Fibroblast of lung (primary cell): ENCODE measurements around the gene TIMP2. TPM values are rescaled to one million over a fixed set of nuclear protein-coding genes. Genes with fewer than 3 reads are reported as not detected.

ENCODE experiments used
- DNase-seq, 2 donors: peaks; one replicate each; pipeline versions ENCODE4 v3.0.0 to v3.0.0-alpha.2; 2010; ENCODE audit warnings: low read depth in 2 of 2
- H2AFZ ChIP-seq: 2 replicates; pipeline ENCODE4 v1.5.1; 2012; ENCODE audit warnings: low read length, control low read depth, inconsistent platforms
- H3K27ac ChIP-seq: 2 replicates; pipeline ENCODE4 v1.5.1; 2011; ENCODE audit warnings: low read length, control low read depth; ENCODE audit not compliant: insufficient read depth
- H3K27me3 ChIP-seq: 2 replicates; pipeline ENCODE4 v1.5.1; 2011; ENCODE audit warnings: mild to moderate bottlenecking, low read length; ENCODE audit not compliant: control insufficient read depth, insufficient read depth
- H3K36me3 ChIP-seq: 2 replicates; pipeline ENCODE4 v1.5.1; 2011; ENCODE audit warnings: low read length; ENCODE audit not compliant: control insufficient read depth, insufficient read depth
- H3K4me1 ChIP-seq: 2 replicates; pipeline ENCODE4 v1.5.1; 2011; ENCODE audit warnings: low read length; ENCODE audit not compliant: control insufficient read depth, insufficient read depth; ENCODE audit errors: extremely low read depth
- H3K4me2 ChIP-seq: 2 replicates; pipeline ENCODE4 v1.5.1; 2011; ENCODE audit warnings: low read length, control low read depth; ENCODE audit not compliant: insufficient read depth; ENCODE audit errors: extremely low read depth
- H3K4me3 ChIP-seq, 4 experiments: fragments of 200-600 bp in 1 of 4; sonication (generic) in 1 of 4; replicated peaks in 1 of 4; 2 replicates each; pipeline ENCODE4 v1.5.1; 2011 to 2016; ENCODE audit warnings: low read length in 4 of 4, low read depth in 3 of 4, mild to moderate bottlenecking in 3 of 4, control low read depth in 2 of 4, inconsistent platforms in 1 of 4, mixed read lengths in 1 of 4; ENCODE audit not compliant: insufficient read depth in 1 of 4; ENCODE audit errors: control extremely low read depth in 1 of 4
- H3K79me2 ChIP-seq: 2 replicates; pipeline ENCODE4 v1.5.1; 2012; ENCODE audit warnings: mild to moderate bottlenecking, low read length, inconsistent platforms; ENCODE audit not compliant: control insufficient read depth, insufficient read depth
- H3K9ac ChIP-seq: 2 replicates; pipeline ENCODE4 v1.5.1; 2011; ENCODE audit warnings: mild to moderate bottlenecking, low read length, control low read depth; ENCODE audit not compliant: insufficient read depth
- H3K9me3 ChIP-seq: 2 replicates; pipeline ENCODE4 v1.5.1; 2012; ENCODE audit warnings: low read depth, low read length; ENCODE audit not compliant: control insufficient read depth, insufficient read depth
- H4K20me1 ChIP-seq: 2 replicates; pipeline ENCODE4 v1.5.1; 2011; ENCODE audit warnings: low read length; ENCODE audit not compliant: control insufficient read depth, insufficient read depth; ENCODE audit errors: extremely low read depth
- CTCF ChIP-seq, 2 donors: IDR thresholded peaks in 1 of 2; conservative IDR thresholded peaks in 1 of 2; 1 replicate in 1 of 2; 2 replicates in 1 of 2; pipeline ENCODE4 v1.5.1; 2011 to 2012; ENCODE audit warnings: low read length in 2 of 2, control low read depth in 1 of 2, inconsistent platforms in 1 of 2, low read depth in 1 of 2, mild to moderate bottlenecking in 1 of 2
- EZH2 ChIP-seq: IDR thresholded peaks from 2 replicates; pipeline ENCODE4 v1.5.1; 2012; ENCODE audit warnings: low read length, control low read depth, mild to moderate bottlenecking; ENCODE audit errors: missing control alignments
- polyA plus RNA-seq, 2 donors: library from polyadenylated mRNA; depleted of rRNA in 1 of 2; stranded (reverse) in 1 of 2; unstranded in 1 of 2; fragments of >200 nt; gene quantifications; 2 replicates each; pipeline ENCODE4 v1.2.1, GENCODE V29; 2011 to 2012; ENCODE audit warnings: missing spikeins in 1 of 2
- total RNA-seq: library from RNA; depleted of rRNA; stranded (reverse); fragments of >200 nt; gene quantifications from 2 replicates; pipeline ENCODE4 v1.2.1, GENCODE V29; 2014

TIMP2 gene
- total and polyA plus RNA-seq, 2 donors (not counting 1 experiment from before 2014, with no cell fraction given): 155 to 745 TPM

GRCh38 chr17:78897664-78898047 is 27.5 kb downstream of the TIMP2 start:
- peaks cover 95% of the 10 kb centered on the region for H3K79me2 ChIP-seq
- H3K27me3 ChIP-seq: no peaks in the 10 kb centered on the region
- no peak for DNase-seq
- no peak overlapping the region for H2AFZ ChIP-seq
- H3K9me3 ChIP-seq: no peaks in the 10 kb centered on the region
- H3K4me2 ChIP-seq: no peak overlapping the region
- peaks cover 21% of the 10 kb centered on the region for H3K4me1 ChIP-seq
- TF ChIP-seq CTCF (conservative IDR thresholded peaks at IDR 0.05 in 1 of 2, IDR thresholded peaks at IDR 0.05 in 1 of 2; ENCODE audit: low read depth in 1 of 2, low read length in 2 of 2): no peak
- TF ChIP-seq EZH2: no peak
- peak overlapping the region; percentile 39 for H3K27ac ChIP-seq
- H4K20me1 ChIP-seq: peaks cover 2% of the 10 kb centered on the region
- no peak overlapping the region for H3K4me3 ChIP-seq
- H3K36me3 ChIP-seq: peaks cover 22% of the 10 kb centered on the region
- no peak overlapping the region for H3K9ac ChIP-seq

GRCh38 chr17:78896834-78897663 is 28.1 kb downstream of the TIMP2 start:
- H3K9me3 ChIP-seq: no peaks in the 10 kb centered on the region
- H3K4me1 ChIP-seq: peaks cover 21% of the 10 kb centered on the region
- no peaks in the 10 kb centered on the region for H3K27me3 ChIP-seq
- peaks cover 2% of the 10 kb centered on the region for H4K20me1 ChIP-seq
- H3K27ac ChIP-seq: peak overlapping the region; percentile 51
- peak overlapping the region; percentile 64 for H3K4me2 ChIP-seq
- no peak for DNase-seq
- H3K9ac ChIP-seq: no peak overlapping the region
- H2AFZ ChIP-seq: no peak overlapping the region
- H3K79me2 ChIP-seq: peaks cover 96% of the 10 kb centered on the region
- H3K4me3 ChIP-seq: no peak overlapping the region
- H3K36me3 ChIP-seq: peaks cover 24% of the 10 kb centered on the region
- TF ChIP-seq EZH2 (no peak), CTCF (conservative IDR thresholded peaks at IDR 0.05 in 1 of 2, IDR thresholded peaks at IDR 0.05 in 1 of 2; ENCODE audit: low read depth in 1 of 2, low read length in 2 of 2) (no peak)

- no peak overlapping the region for H3K4me3 ChIP-seq
- peaks cover 28% of the 10 kb centered on the region for H3K36me3 ChIP-seq
- peak overlapping the region; percentile 64 for H3K4me2 ChIP-seq
- peaks cover 2% of the 10 kb centered on the region for H4K20me1 ChIP-seq
- no peak overlapping the region for H3K9ac ChIP-seq
- H3K4me1 ChIP-seq: peaks cover 21% of the 10 kb centered on the region
- no peaks in the 10 kb centered on the region for H3K27me3 ChIP-seq
- H3K27ac ChIP-seq: peak overlapping the region; percentile 51
- H3K79me2 ChIP-seq: peaks cover 96% of the 10 kb centered on the region
- DNase-seq: no peak
- TF ChIP-seq CTCF (conservative IDR thresholded peaks at IDR 0.05 in 1 of 2, IDR thresholded peaks at IDR 0.05 in 1 of 2; ENCODE audit: low read depth in 1 of 2, low read length in 2 of 2) (no peak), EZH2 (no peak)
- no peaks in the 10 kb centered on the region for H3K9me3 ChIP-seq
- no peak overlapping the region for H2AFZ ChIP-seq
Observed at GRCh38 chr17:78896091-78896833, 28.9 kb downstream of the TIMP2 start.
